Mesenchymal stem cell (in vitro differentiated cells and primary cell): ENCODE results near the gene FLT1.

ENCODE experiments used
- DNase-seq: peaks from one replicate; pipeline ENCODE4 v3.0.0-alpha.2; 2013
- H2AFZ ChIP-seq: one replicate; pipeline ENCODE4 v1.6.1; 2013; ENCODE audit warnings: low read depth, mild to moderate bottlenecking, control low read depth, inconsistent platforms, low read length, moderate library complexity
- H2AK5ac ChIP-seq: 2 replicates; pipeline ENCODE4 v1.6.1; 2013; ENCODE audit warnings: low read length, moderate library complexity, mild to moderate bottlenecking, inconsistent platforms; ENCODE audit not compliant: severe bottlenecking
- H2BK120ac ChIP-seq: one replicate; pipeline ENCODE4 v1.6.1; 2013; ENCODE audit warnings: low read depth, mild to moderate bottlenecking, inconsistent platforms, low read length, moderate library complexity
- H2BK12ac ChIP-seq, 2 experiments: one replicate each; pipeline ENCODE4 v1.6.1; 2013; ENCODE audit warnings: inconsistent platforms in 2 of 2, low read length in 2 of 2, mild to moderate bottlenecking in 2 of 2, moderate library complexity in 2 of 2, control low read depth in 1 of 2
- H2BK15ac ChIP-seq: one replicate; pipeline ENCODE4 v1.6.1; 2013; ENCODE audit warnings: mild to moderate bottlenecking, low read depth, inconsistent platforms; ENCODE audit not compliant: poor library complexity, severe bottlenecking
- H2BK5ac ChIP-seq: 2 replicates; pipeline ENCODE4 v1.6.1; 2013; ENCODE audit warnings: low read depth, mild to moderate bottlenecking, low read length, control low read depth, inconsistent platforms; ENCODE audit not compliant: poor library complexity, severe bottlenecking
- H3K14ac ChIP-seq, 2 experiments: one replicate each; pipeline ENCODE4 v1.6.1; 2013; ENCODE audit warnings: inconsistent platforms in 2 of 2, low read length in 2 of 2, control low read depth in 1 of 2, mild to moderate bottlenecking in 1 of 2, moderate library complexity in 1 of 2
- H3K18ac ChIP-seq, 2 experiments: one replicate each; pipeline ENCODE4 v1.6.1; 2013; ENCODE audit warnings: inconsistent platforms in 2 of 2, low read length in 2 of 2, control low read depth in 1 of 2, low read depth in 1 of 2, mild to moderate bottlenecking in 1 of 2
- H3K23ac ChIP-seq, 2 experiments: one replicate each; pipeline ENCODE4 v1.6.1; 2013; ENCODE audit warnings: inconsistent platforms in 2 of 2, low read length in 2 of 2, mild to moderate bottlenecking in 2 of 2, moderate library complexity in 2 of 2, control low read depth in 1 of 2
- H3K27ac ChIP-seq: 2 replicates; pipeline ENCODE4 v1.5.1; 2013; ENCODE audit warnings: mild to moderate bottlenecking, moderate library complexity, low read length, control low read depth, inconsistent platforms; ENCODE audit not compliant: poor library complexity, severe bottlenecking
- H3K27me3 ChIP-seq, 2 experiments: 2 replicates each; pipeline versions ENCODE4 v1.6.1 to v1.7.0; 2013; ENCODE audit warnings: low read length in 2 of 2, mild to moderate bottlenecking in 2 of 2, moderate library complexity in 2 of 2, control low read depth in 1 of 2, inconsistent platforms in 1 of 2; ENCODE audit not compliant: control insufficient read depth in 1 of 2, insufficient read depth in 1 of 2
- H3K36me3 ChIP-seq, 2 experiments: 2 replicates each; pipeline versions ENCODE4 v1.6.1 to v1.7.0; 2013; ENCODE audit warnings: low read length in 2 of 2, control low read depth in 1 of 2, inconsistent platforms in 1 of 2, low read depth in 1 of 2, mild to moderate bottlenecking in 1 of 2; ENCODE audit not compliant: insufficient read depth in 2 of 2, control insufficient read depth in 1 of 2
- H3K4ac ChIP-seq, 2 experiments: one replicate each; pipeline ENCODE4 v1.6.1; 2013; ENCODE audit warnings: inconsistent platforms in 2 of 2, low read length in 2 of 2, mild to moderate bottlenecking in 2 of 2, moderate library complexity in 2 of 2, control low read depth in 1 of 2, low read depth in 1 of 2
- H3K4me1 ChIP-seq: 2 replicates; pipeline ENCODE4 v1.6.1; 2013; ENCODE audit warnings: low read depth, low read length, control low read depth; ENCODE audit not compliant: control insufficient read depth, insufficient read depth
- H3K4me2 ChIP-seq: 2 replicates; pipeline ENCODE4 v1.6.1; 2013; ENCODE audit warnings: low read length, mild to moderate bottlenecking, inconsistent platforms; ENCODE audit not compliant: poor library complexity, severe bottlenecking
- H3K4me3 ChIP-seq, 2 experiments: 2 replicates each; pipeline versions ENCODE4 v1.5.1 to v1.7.0; 2013; ENCODE audit warnings: low read length in 2 of 2, mild to moderate bottlenecking in 2 of 2, control low read depth in 1 of 2, low read depth in 1 of 2; ENCODE audit not compliant: insufficient read depth in 1 of 2
- H3K79me1 ChIP-seq: replicated peaks from 2 replicates; pipeline ENCODE4 v1.6.1; 2013; ENCODE audit warnings: mild to moderate bottlenecking, control low read depth, low read length, inconsistent platforms; ENCODE audit not compliant: poor library complexity, severe bottlenecking
- H3K9ac ChIP-seq: 2 replicates; pipeline ENCODE4 v1.7.0; 2013; ENCODE audit warnings: mild to moderate bottlenecking, low read length, moderate library complexity
- H3K9me3 ChIP-seq: 2 replicates; pipeline ENCODE4 v1.7.0; 2013; ENCODE audit warnings: mild to moderate bottlenecking, low read length; ENCODE audit not compliant: control insufficient read depth
- H4K8ac ChIP-seq: one replicate; pipeline ENCODE4 v1.6.1; 2013; ENCODE audit warnings: inconsistent platforms, mild to moderate bottlenecking, low read length, moderate library complexity
- H4K91ac ChIP-seq: one replicate; pipeline ENCODE4 v1.6.1; 2013; ENCODE audit warnings: mild to moderate bottlenecking, low read length, inconsistent platforms
- WGBS: methylation state at CpG from one replicate; pipeline ENCODE4 v1.1.7; 2013; ENCODE audit warnings: mixed read lengths; 5-methylcytosine and 5-hydroxymethylcytosine counted together

FLT1 gene

GRCh38 chr13:28442839-28443238 is 52.1 kb downstream of the FLT1 start:
- Histone ChIP-seq H3K4ac (peak overlapping the region in 1 of 2 experiments; percentile 15), H3K14ac (no peak overlapping the region), H2AFZ (no peak overlapping the region), H3K4me1 (no peaks in the 10 kb centered on the region), H4K8ac (no peak overlapping the region), H2BK120ac (no peak overlapping the region), H3K18ac (no peak overlapping the region), H3K9ac (no peak overlapping the region), H2BK12ac (no peak overlapping the region), H3K27ac (no peak overlapping the region), H4K91ac (no peak overlapping the region), H3K4me2 (no peak overlapping the region), H3K79me1 (no peaks in the 10 kb centered on the region), H2BK15ac (no peak overlapping the region), H2BK5ac (no peak overlapping the region), H3K4me3 (no peak overlapping the region), H3K27me3 (peaks cover 0 to 18% of the 10 kb centered on the region in 2 experiments), H3K23ac (no peak overlapping the region), H3K36me3 (no peaks in the 10 kb centered on the region), H2AK5ac (no peak overlapping the region), H3K9me3 (peaks cover 2% of the 10 kb centered on the region)
- 78% methylated on average over 2 of the region's 3 CpGs for WGBS
- no peak for DNase-seq

- Histone ChIP-seq H3K9ac (no peak overlapping the region), H3K4ac (no peak overlapping the region), H2AK5ac (no peak overlapping the region), H2BK120ac (no peak overlapping the region), H3K4me3 (no peak overlapping the region), H3K18ac (no peak overlapping the region), H2BK5ac (no peak overlapping the region), H2BK15ac (no peak overlapping the region), H3K4me1 (no peaks in the 10 kb centered on the region), H3K27ac (no peak overlapping the region), H3K9me3 (no peaks in the 10 kb centered on the region), H3K14ac (no peak overlapping the region), H3K23ac (no peak overlapping the region), H2BK12ac (no peak overlapping the region), H2AFZ (no peak overlapping the region), H4K91ac (no peak overlapping the region), H3K79me1 (no peaks in the 10 kb centered on the region), H3K4me2 (no peak overlapping the region), H3K27me3 (peaks cover 0 to 25% of the 10 kb centered on the region in 2 experiments), H3K36me3 (no peaks in the 10 kb centered on the region), H4K8ac (no peak overlapping the region)
- DNase-seq: no peak
Measured at GRCh38 chr13:28441529-28441928, 53.4 kb downstream of the FLT1 start.

- H3K14ac ChIP-seq: no peak overlapping the region
- no peak overlapping the region for H3K4ac ChIP-seq
- no peak overlapping the region for H3K23ac ChIP-seq
- no peak for DNase-seq
- no peak overlapping the region for H3K4me2 ChIP-seq
- H2AFZ ChIP-seq: no peak overlapping the region
- H3K4me3 ChIP-seq: no peak overlapping the region
- no peak overlapping the region for H3K27ac ChIP-seq
- no peak overlapping the region for H2AK5ac ChIP-seq
- no peak overlapping the region for H2BK15ac ChIP-seq
- WGBS: 92% methylated on average over 4 of the region's 4 CpGs
- no peak overlapping the region for H2BK12ac ChIP-seq
- H2BK5ac ChIP-seq: no peak overlapping the region
- H3K79me1 ChIP-seq: no peaks in the 10 kb centered on the region
- no peaks in the 10 kb centered on the region for H3K9me3 ChIP-seq
- peaks cover 0 to 28% of the 10 kb centered on the region in 2 experiments for H3K27me3 ChIP-seq
- H3K36me3 ChIP-seq: no peaks in the 10 kb centered on the region
- H4K8ac ChIP-seq: no peak overlapping the region
- no peaks in the 10 kb centered on the region for H3K4me1 ChIP-seq
- H3K9ac ChIP-seq: no peak overlapping the region
- no peak overlapping the region for H3K18ac ChIP-seq
- no peak overlapping the region for H4K91ac ChIP-seq
- H2BK120ac ChIP-seq: no peak overlapping the region
Measured at GRCh38 chr13:28440774-28441504, 54.0 kb downstream of the FLT1 start.

- Histone ChIP-seq H3K27me3 (peaks cover 0 to 43% of the 10 kb centered on the region in 2 experiments), H2AK5ac (no peak overlapping the region), H2AFZ (no peak overlapping the region), H4K91ac (no peak overlapping the region), H3K4me1 (no peaks in the 10 kb centered on the region), H2BK120ac (no peak overlapping the region), H3K23ac (no peak overlapping the region), H2BK15ac (no peak overlapping the region), H2BK12ac (no peak overlapping the region), H3K36me3 (no peaks in the 10 kb centered on the region), H3K14ac (no peak overlapping the region), H3K9me3 (no peaks in the 10 kb centered on the region), H3K27ac (no peak overlapping the region), H3K4me3 (no peak overlapping the region), H3K9ac (no peak overlapping the region), H4K8ac (no peak overlapping the region), H3K4ac (no peak overlapping the region), H3K18ac (no peak overlapping the region), H3K79me1 (no peaks in the 10 kb centered on the region), H3K4me2 (no peak overlapping the region), H2BK5ac (no peak overlapping the region)
- DNase-seq: no peak
- 83% methylated on average over 11 of the region's 12 CpGs for WGBS
Measured at GRCh38 chr13:28438598-28439334, 56.2 kb downstream of the FLT1 start.
